Heart left ventricle (tissue), 16 donors: ENCODE measurements around the gene MRPS14. TPM values are rescaled to one million over a fixed set of nuclear protein-coding genes. Genes with fewer than 3 reads are reported as not detected.
"Not testable (repeated sequence)": the region's sequence is repeated elsewhere in the genome, so short reads cannot be mapped to it uniquely, and the experiment has no call there.

Experiments
- ATAC-seq, 4 donors: fragments of 200-7000 bp; cut with Tn5 transposase; one replicate each; pipeline ENCODE4 v1.9.1; 2020 to 2022; ENCODE audit warnings: moderate library complexity in 4 of 4, mild to moderate bottlenecking in 3 of 4, moderate number of reproducible peaks in 1 of 4
- DNase-seq, 5 donors: peaks; one replicate each; pipeline ENCODE4 v3.0.0-alpha.2; 2020
- H3K27ac ChIP-seq, 12 donors: fragments of 200-600 bp; sonication (generic) in 4 of 12; one replicate each; pipeline versions ENCODE4 v1.5.0 to v1.8.0; 2016 to 2022; ENCODE audit warnings: mild to moderate bottlenecking in 2 of 12
- H3K27me3 ChIP-seq, 9 donors: fragments of 200-600 bp; sonication (generic) in 2 of 9; one replicate each; pipeline versions ENCODE4 v1.5.1 to v1.8.0; 2016 to 2022; ENCODE audit warnings: mild to moderate bottlenecking in 3 of 9
- H3K36me3 ChIP-seq, 9 donors: fragments of 200-600 bp; sonication (generic) in 2 of 9; one replicate each; pipeline versions ENCODE4 v1.5.0 to v1.8.0; 2018 to 2022; ENCODE audit warnings: mild to moderate bottlenecking in 2 of 9
- H3K4me1 ChIP-seq, 12 donors: fragments of 200-600 bp; sonication (generic) in 4 of 12; one replicate each; pipeline versions ENCODE4 v1.5.0 to v1.8.0; 2016 to 2022; ENCODE audit warnings: mild to moderate bottlenecking in 3 of 12
- H3K4me3 ChIP-seq, 12 donors: fragments of 200-600 bp; sonication (generic) in 4 of 12; one replicate each; pipeline versions ENCODE4 v1.5.0 to v1.8.0; 2017 to 2022; ENCODE audit warnings: mild to moderate bottlenecking in 9 of 12, moderate library complexity in 4 of 12
- H3K9me3 ChIP-seq, 12 donors: fragments of 200-600 bp; sonication (generic) in 4 of 12; one replicate each; pipeline versions ENCODE4 v1.5.0 to v1.8.0; 2016 to 2022; ENCODE audit warnings: mild to moderate bottlenecking in 1 of 12
- POLR2A ChIP-seq, 2 donors: fragments of 450-650 bp; IDR thresholded peaks; one replicate each; pipeline ENCODE4 v1.6.1; 2017; ENCODE audit warnings: antibody characterized with exemption in 2 of 2, mild to moderate bottlenecking in 2 of 2, moderate library complexity in 2 of 2
- WGBS, 4 donors: extraction: QIAGEN DNeasy Blood & Tissue Kit in 2 of 4; methylation state at CpG; one replicate each; pipeline versions ENCODE4 v1.1.5 to v1.1.7; 2013 to 2018; 5-methylcytosine and 5-hydroxymethylcytosine counted together
- intact Hi-C, 10 donors: fragments of 100-400 bp; cut with DNase I; formaldehyde crosslinking; loops; one replicate each; pipeline versions ENCODE4 v1.11.1 to v1.14.2; 2022
- polyA plus RNA-seq, 2 donors: library from polyadenylated mRNA; stranded (reverse); fragments of 200-250 nt; gene quantifications; one replicate each; pipeline ENCODE4 v1.2.3, GENCODE V29; 2013
- total RNA-seq, 9 donors: library from RNA; depleted of rRNA in 2 of 9; stranded (reverse); fragments of >200 nt in 2 of 9; fragmentation: NEBNext Ultra II Directional in 3 of 9; extraction: Animal tissue kit (Norgen Biotek cat#: 25700) in 3 of 9; gene quantifications; one replicate each; pipeline versions ENCODE4 v1.1.0 to v1.2.4, GENCODE V29; 2016 to 2023
- TF ChIP-seq, protein P1 (sequence below), 12 donors: fragments of 200-600 bp; sonication (generic) in 4 of 12; IDR thresholded peaks; one replicate each; pipeline versions ENCODE4 v1.5.0 to v1.8.0; 2018 to 2022; ENCODE audit warnings: antibody characterized with exemption in 12 of 12, mild to moderate bottlenecking in 5 of 12
- donor health status: ischemic (EF 13 %, LVEDD 7.1; RV severe dilation, severe dysfunction).
- donor health status: healthy with polysubstance abuse.
- donor health status: DM: no; HTN: yes; CAD: no.
- donor health status: DM: no; HTN: no; CAD: no.
- donor health status: ischemic (EF 25% LVEDD 6.9; RV normal size, moderate dysfunction).
- donor health status: ischemic (EF 25% LVEDD 5.7; RV mildly dilated, moderate dysfunction).
- donor health status: healthy.
- donor health status: DM: yes; HTN: yes; CAD: no.
- donor health status: ischemic (EF 35%, LVEDD 5.7; RV mildly dilated, moderate dysfunction).
- donor health status: nonischemic (EF 11% LVEDD 7.7; RV severe dilation, severe dysfunction).
- donor health status: DM: yes; HTN: yes; CAD: no.
- donor health status: PGD.
- donor health status: ischemic (EF 29% LVEDD 5.4; RV normal size, mild dysfunction).
- donor health status: nonischemic (EF 23%, LVEDD 6.1; RV moderate dilation, normal function).

The MRPS14 gene
- total and polyA plus RNA-seq, 11 donors = 12.4 to 27.0 (median 22.7) TPM

DNA sequence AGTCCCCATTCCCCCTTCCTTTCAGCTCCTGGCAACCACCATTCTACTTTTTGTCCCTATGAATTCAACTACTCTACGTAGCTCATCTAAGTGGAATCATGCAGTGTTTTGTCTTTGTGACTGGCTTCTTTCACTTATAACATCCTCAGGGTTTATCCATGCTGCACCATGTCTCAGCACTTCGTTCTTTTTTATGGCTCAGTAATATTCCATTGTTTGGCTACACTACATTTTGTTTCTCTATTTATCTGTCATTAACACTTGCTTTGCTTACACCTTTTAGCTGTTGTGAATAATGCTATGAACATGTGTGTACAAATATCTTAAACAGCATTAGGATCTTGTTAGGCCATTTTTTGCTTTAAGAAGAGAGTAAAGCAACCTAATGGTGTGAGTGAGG is 1.5 kb upstream of the MRPS14 start:
- intact Hi-C loops = loop anchor here in 2 of 10 donors (10.0 kb wide), 2 partner anchors 290 to 1180 kb away; partner anchors contain the start of gene COP1 (in 1 of the 2)
- no peaks in the 10 kb centered on the region for H3K9me3 ChIP-seq
- no peaks in the 10 kb centered on the region for H3K27me3 ChIP-seq
- WGBS, 4 donors = 93 to 97% (median 96%) methylated on average over 2 of the region's 2 CpGs
- H3K27ac ChIP-seq = no peak overlapping the region
- peaks cover 0 to 27% (median 16%) of the 10 kb centered on the region in 12 donors for H3K4me1 ChIP-seq
- H3K4me3 ChIP-seq = no peak overlapping the region
- H3K36me3 ChIP-seq = peaks cover 0 to 9% (median 0%) of the 10 kb centered on the region in 9 donors
- DNase-seq = no peak
- no peak for ATAC-seq
- TF ChIP-seq, protein P1, sequence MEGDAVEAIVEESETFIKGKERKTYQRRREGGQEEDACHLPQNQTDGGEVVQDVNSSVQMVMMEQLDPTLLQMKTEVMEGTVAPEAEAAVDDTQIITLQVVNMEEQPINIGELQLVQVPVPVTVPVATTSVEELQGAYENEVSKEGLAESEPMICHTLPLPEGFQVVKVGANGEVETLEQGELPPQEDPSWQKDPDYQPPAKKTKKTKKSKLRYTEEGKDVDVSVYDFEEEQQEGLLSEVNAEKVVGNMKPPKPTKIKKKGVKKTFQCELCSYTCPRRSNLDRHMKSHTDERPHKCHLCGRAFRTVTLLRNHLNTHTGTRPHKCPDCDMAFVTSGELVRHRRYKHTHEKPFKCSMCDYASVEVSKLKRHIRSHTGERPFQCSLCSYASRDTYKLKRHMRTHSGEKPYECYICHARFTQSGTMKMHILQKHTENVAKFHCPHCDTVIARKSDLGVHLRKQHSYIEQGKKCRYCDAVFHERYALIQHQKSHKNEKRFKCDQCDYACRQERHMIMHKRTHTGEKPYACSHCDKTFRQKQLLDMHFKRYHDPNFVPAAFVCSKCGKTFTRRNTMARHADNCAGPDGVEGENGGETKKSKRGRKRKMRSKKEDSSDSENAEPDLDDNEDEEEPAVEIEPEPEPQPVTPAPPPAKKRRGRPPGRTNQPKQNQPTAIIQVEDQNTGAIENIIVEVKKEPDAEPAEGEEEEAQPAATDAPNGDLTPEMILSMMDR (IDR thresholded peaks at IDR 0.05) = no peak
- TF ChIP-seq POLR2A (IDR thresholded peaks at IDR 0.05) = no peak

GRCh38 chr1:175023922-175024242 is 657 bp upstream of the MRPS14 start:
- Histone ChIP-seq H3K27ac (peak overlapping the region; percentile 54 to 90 (median 79)), H3K4me1 (peaks cover 0 to 27% (median 16%) of the 10 kb centered on the region in 12 donors), H3K36me3 (peaks cover 0 to 17% (median 0%) of the 10 kb centered on the region in 9 donors), H3K4me3 (peak overlapping the region in 11 of 12 donors; percentile 71 to 96 (median 93))
- not testable (repeated sequence) for H3K9me3 ChIP-seq, H3K27me3 ChIP-seq, DNase-seq
- intact Hi-C loops = loop anchor here in 2 of 10 donors (1.0 to 10.0 kb wide), 3 partner anchors 24 to 1181 kb away; partner anchors contain the start of gene COP1 (in 1 of the 2)
- WGBS, 4 donors = 94 to 100% (median 96%) methylated on average over 2 of the region's 2 CpGs
- ATAC-seq = peak in 2 of 4 donors; percentile 1 to 2

GRCh38 chr1:175019524-175019923 is 3.7 kb downstream of the MRPS14 start:
- ATAC-seq = no peak
- Histone ChIP-seq H3K27ac (no peak overlapping the region), H3K9me3 (no peaks in the 10 kb centered on the region), H3K4me3 (no peak overlapping the region), H3K27me3 (no peaks in the 10 kb centered on the region), H3K36me3 (peaks cover 0 to 61% (median 40%) of the 10 kb centered on the region in 9 donors), H3K4me1 (peaks cover 0 to 27% (median 16%) of the 10 kb centered on the region in 12 donors)
- intact Hi-C loops = no loop called here
- WGBS, 4 donors = 89 to 91% (median 91%) methylated on average over 3 of the region's 3 CpGs
- TF ChIP-seq, protein P1 (IDR thresholded peaks at IDR 0.05) = no peak
- no peak for TF ChIP-seq POLR2A (IDR thresholded peaks at IDR 0.05)
- no peak for DNase-seq

DNA sequence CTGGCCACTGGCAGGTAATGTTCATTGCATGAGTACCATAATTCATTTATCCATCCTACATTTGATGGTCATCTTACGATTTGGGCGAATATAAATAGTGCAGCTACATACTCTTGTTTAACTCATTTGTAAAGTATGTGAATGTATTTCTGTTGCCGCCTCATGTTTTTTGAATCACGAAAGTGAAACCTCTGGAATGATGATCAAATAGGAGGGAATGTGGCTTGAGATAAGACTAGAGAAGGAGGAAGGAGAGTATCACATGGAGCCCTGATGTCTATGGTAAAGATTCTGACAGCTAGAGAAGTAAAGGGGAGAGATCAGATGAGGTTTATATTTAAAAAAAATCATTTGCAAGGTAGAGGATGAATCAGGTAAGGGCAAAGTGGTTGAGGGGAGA is 8.0 kb downstream of the MRPS14 start:
- TF ChIP-seq, protein P1 (IDR thresholded peaks at IDR 0.05) = no peak
- TF ChIP-seq POLR2A (IDR thresholded peaks at IDR 0.05) = no peak
- Histone ChIP-seq H3K4me1 (peaks cover 0 to 5% (median 0%) of the 10 kb centered on the region in 12 donors), H3K9me3 (no peaks in the 10 kb centered on the region), H3K36me3 (peaks cover 2 to 99% (median 82%) of the 10 kb centered on the region in 9 donors), H3K27ac (no peak overlapping the region), H3K27me3 (no peaks in the 10 kb centered on the region), H3K4me3 (no peak overlapping the region)
- ATAC-seq = no peak
- no peak for DNase-seq
- 77 to 87% (median 79%) methylated on average over 4 of the region's 4 CpGs for WGBS, 4 donors
- intact Hi-C loops = no loop called here

- H3K9me3 ChIP-seq = no peaks in the 10 kb centered on the region
- no peak overlapping the region for H3K4me3 ChIP-seq
- TF ChIP-seq POLR2A (IDR thresholded peaks at IDR 0.05) = no peak
- TF ChIP-seq, protein P1 (IDR thresholded peaks at IDR 0.05) = no peak
- ATAC-seq = no peak
- no peak for DNase-seq
- no peak overlapping the region for H3K27ac ChIP-seq
- intact Hi-C loops = no loop called here
- H3K36me3 ChIP-seq = peaks cover 2 to 100% (median 97%) of the 10 kb centered on the region in 9 donors
- peaks cover 0 to 8% (median 2%) of the 10 kb centered on the region in 12 donors for H3K4me1 ChIP-seq
- no peaks in the 10 kb centered on the region for H3K27me3 ChIP-seq
- 85 to 96% (median 94%) methylated on average over 1 of the region's 1 CpG for WGBS, 4 donors
Observed at GRCh38 chr1:175013445-175013844, 9.8 kb downstream of the MRPS14 start.
